Measurements from ENCODE around the gene TMCC1.

DNA sequence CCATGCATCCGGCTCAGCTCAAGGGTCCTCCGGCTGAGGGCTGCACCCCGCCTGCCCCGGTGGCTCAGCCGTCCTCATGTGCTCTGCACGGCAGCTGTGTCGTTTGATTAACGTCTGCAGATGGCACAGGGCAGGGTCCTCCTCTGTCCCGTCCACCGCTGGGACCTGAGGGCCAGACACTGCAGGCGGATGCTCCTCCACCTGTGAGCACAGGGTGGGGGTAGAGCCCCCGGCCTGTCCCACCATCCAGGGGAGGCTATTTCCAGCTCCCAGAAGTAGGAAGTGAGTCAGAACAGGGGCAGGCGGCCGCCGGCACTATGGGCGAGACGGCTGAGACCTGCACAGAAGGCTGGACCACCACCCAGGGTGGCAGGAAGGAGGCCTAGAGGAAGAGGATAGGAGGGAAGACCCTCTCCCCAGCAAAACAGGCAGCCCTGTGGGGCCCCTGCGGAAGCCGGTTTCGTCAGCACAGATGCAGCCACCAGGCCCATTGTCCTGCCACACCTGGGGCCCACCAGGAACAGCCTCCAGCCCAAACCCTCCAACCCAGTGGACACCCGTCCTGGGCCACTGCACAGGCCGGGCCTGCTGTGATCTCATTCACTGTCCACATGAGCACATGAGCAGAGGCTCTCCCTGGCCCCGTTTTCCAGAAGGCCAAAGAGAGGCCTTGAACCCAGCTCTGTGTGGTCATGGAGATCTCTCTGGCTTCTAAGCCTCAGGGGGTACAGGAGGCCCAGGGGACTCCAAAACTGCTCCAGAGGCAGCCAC, 274.4 kb downstream of the TMCC1 start:
- TF ChIP-seq CTCF (conservative IDR thresholded peaks at IDR 0.05; ENCODE audit: low read depth, low read length) (no peak), EZH2 (IDR thresholded peaks at IDR 0.05; ENCODE audit: low read length, unreplicated experiment) (no peak), EZH2phosphoT487 (IDR thresholded peaks at IDR 0.05; ENCODE audit: borderline replicate concordance, low read length) (no peak)
